Heart right ventricle (tissue), 16 donors: ENCODE results near the gene PPP2R5B. TPM values are rescaled to one million over a fixed set of nuclear protein-coding genes. Genes with fewer than 3 reads are reported as not detected.
A peak's percentile ranks its signal among the peaks of the same experiment; 100 is the strongest.

ENCODE experiments used
- ATAC-seq, 8 donors: fragments of 200-7000 bp; cut with Tn5 transposase; one replicate each; pipeline ENCODE4 v1.9.1; 2020; ENCODE audit warnings: mild to moderate bottlenecking in 8 of 8, moderate library complexity in 8 of 8, moderate number of reproducible peaks in 1 of 8
- DNase-seq, 2 donors: peaks; one replicate each; pipeline ENCODE4 v3.0.0-alpha.2; 2020
- H3K27ac ChIP-seq, 10 donors: fragments of 200-600 bp; sonication (generic) in 2 of 10; one replicate each; pipeline versions ENCODE4 v1.5.0 to v1.8.0; 2020 to 2022; ENCODE audit warnings: mild to moderate bottlenecking in 3 of 10
- H3K27me3 ChIP-seq, 7 donors: fragments of 200-600 bp; one replicate each; pipeline ENCODE4 v1.8.0; 2021 to 2022; ENCODE audit warnings: mild to moderate bottlenecking in 2 of 7
- H3K36me3 ChIP-seq, 9 donors: fragments of 200-600 bp; sonication (generic) in 1 of 9; one replicate each; pipeline versions ENCODE4 v1.5.0 to v1.8.0; 2020 to 2022; ENCODE audit warnings: mild to moderate bottlenecking in 2 of 9
- H3K4me1 ChIP-seq, 9 donors: fragments of 200-600 bp; sonication (generic) in 1 of 9; one replicate each; pipeline versions ENCODE4 v1.5.0 to v1.8.0; 2020 to 2022; ENCODE audit warnings: mild to moderate bottlenecking in 4 of 9
- H3K4me3 ChIP-seq, 10 donors: fragments of 200-600 bp; sonication (generic) in 2 of 10; one replicate each; pipeline versions ENCODE4 v1.5.0 to v1.8.0; 2020 to 2022; ENCODE audit warnings: mild to moderate bottlenecking in 7 of 10, moderate library complexity in 2 of 10
- H3K9me3 ChIP-seq, 11 donors: fragments of 200-600 bp in 10 of 11; sonication (generic) in 2 of 11; one replicate each; pipeline versions ENCODE4 v1.5.0 to v1.8.0; 2013 to 2022; ENCODE audit warnings: mild to moderate bottlenecking in 2 of 11, control low read depth in 1 of 11, moderate library complexity in 1 of 11
- CTCF ChIP-seq, 9 donors: fragments of 200-600 bp; sonication (generic) in 2 of 9; IDR thresholded peaks; one replicate each; pipeline versions ENCODE4 v1.5.0 to v1.8.0; 2021 to 2022; ENCODE audit warnings: antibody characterized with exemption in 9 of 9, mild to moderate bottlenecking in 5 of 9, moderate library complexity in 1 of 9
- WGBS, 2 donors: extraction: QIAGEN DNeasy Blood & Tissue Kit; methylation state at CpG; one replicate each; pipeline ENCODE4 v1.1.7; 2013; ENCODE audit warnings: inconsistent platforms in 1 of 2; 5-methylcytosine and 5-hydroxymethylcytosine counted together
- intact Hi-C, 10 donors: fragments of 100-400 bp; cut with DNase I; formaldehyde crosslinking; loops; one replicate each; pipeline versions ENCODE4 v1.11.1 to v1.14.2; 2022
- polyA plus RNA-seq, 2 donors: library from polyadenylated mRNA; stranded (reverse); fragments of 200-250 nt; gene quantifications; one replicate each; pipeline ENCODE4 v1.2.3, GENCODE V29; 2013
- total RNA-seq, 10 donors: library from RNA; stranded (reverse); fragmentation: NEBNext Ultra II Directional in 3 of 10; extraction: Animal tissue kit (Norgen Biotek cat#: 25700) in 3 of 10; gene quantifications; one replicate each; pipeline versions ENCODE4 v1.2.1 to v1.2.4, GENCODE V29; 2021 to 2023
- donor health status: Arrhythmogenic right ventricular cardiomyopathy.
- donor health status: ischemic (EF 13 %, LVEDD 7.1; RV severe dilation, severe dysfunction).
- donor health status: healthy with polysubstance abuse.
- donor health status: DM: no; HTN: yes; CAD: no.
- donor health status: DM: no; HTN: no; CAD: no.
- donor health status: ischemic (EF 25% LVEDD 6.9; RV normal size, moderate dysfunction).
- donor health status: ischemic (EF 25% LVEDD 5.7; RV mildly dilated, moderate dysfunction).
- donor health status: healthy.
- donor health status: DM: yes; HTN: yes; CAD: no.
- donor health status: Ischemic cardiomyopathy.
- donor health status: ischemic (EF 35%, LVEDD 5.7; RV mildly dilated, moderate dysfunction).
- donor health status: nonischemic (EF 11% LVEDD 7.7; RV severe dilation, severe dysfunction).
- donor health status: DM: yes; HTN: yes; CAD: no.
- donor health status: PGD.
- donor health status: ischemic (EF 29% LVEDD 5.4; RV normal size, mild dysfunction).
- donor health status: nonischemic (EF 23%, LVEDD 6.1; RV moderate dilation, normal function).

The PPP2R5B gene
- total and polyA plus RNA-seq, 12 donors: 13.4 to 30.8 (median 22.3) TPM

GRCh38 chr11:64914123-64914522 is 10.4 kb upstream of the PPP2R5B start:
- intact Hi-C loops: no loop called here

GRCh38 chr11:64915376-64915887 is 9.1 kb upstream of the PPP2R5B start:
- no peak for TF ChIP-seq CTCF (IDR thresholded peaks at IDR 0.05)
- WGBS, 2 donors: 67 to 74% methylated on average over 7 of the region's 7 CpGs
- Histone ChIP-seq H3K4me1 (peaks cover 5 to 43% (median 34%) of the 10 kb centered on the region in 9 donors), H3K36me3 (peaks cover 3 to 42% (median 38%) of the 10 kb centered on the region in 9 donors), H3K27me3 (no peaks in the 10 kb centered on the region), H3K9me3 (no peaks in the 10 kb centered on the region), H3K27ac (peak overlapping the region in 5 of 10 donors; percentile 71 to 96 (median 84)), H3K4me3 (peak overlapping the region in 7 of 10 donors; percentile 77 to 98 (median 88))
- intact Hi-C loops: loop anchor here in 3 of 10 donors (5.0 kb wide), 2 partner anchors 82 to 97 kb away; partner anchors contain the start of genes ARL2 (in 2 of the 3) and BATF2 (in 1 of the 3)
- ATAC-seq: no peak
- DNase-seq: no peak

More at GRCh38 chr11:64914123-64914522, 10.4 kb upstream of the PPP2R5B start:
- no peak overlapping the region for H3K4me3 ChIP-seq
- H3K4me1 ChIP-seq: peaks cover 5 to 32% (median 31%) of the 10 kb centered on the region in 9 donors
- H3K27ac ChIP-seq: no peak overlapping the region
- TF ChIP-seq CTCF (IDR thresholded peaks at IDR 0.05): no peak
- DNase-seq (no peak), ATAC-seq (no peak)
- H3K36me3 ChIP-seq: peaks cover 3 to 55% (median 51%) of the 10 kb centered on the region in 9 donors
- no peaks in the 10 kb centered on the region for H3K9me3 ChIP-seq
- WGBS, 2 donors: 94 to 98% methylated on average over 17 of the region's 17 CpGs
- H3K27me3 ChIP-seq: no peaks in the 10 kb centered on the region

- DNase-seq (peak in 1 of 2 donors; percentile 32), ATAC-seq (peak in 2 of 8 donors; percentile 1 to 7)
- H3K4me3 ChIP-seq: peak overlapping the region; percentile 63 to 98 (median 86)
- WGBS, 2 donors: 6 to 9% methylated on average over 23 of the region's 23 CpGs
- no peaks in the 10 kb centered on the region for H3K27me3 ChIP-seq
- peaks cover 3 to 34% (median 30%) of the 10 kb centered on the region in 9 donors for H3K36me3 ChIP-seq
- peak overlapping the region in 9 of 10 donors; percentile 41 to 96 (median 77) for H3K27ac ChIP-seq
- intact Hi-C loops: loop anchor here in 3 of 10 donors (5.0 kb wide), 2 partner anchors 81 to 96 kb away; partner anchors contain the start of genes ARL2 (in 2 of the 3) and BATF2 (in 1 of the 3)
- no peak for TF ChIP-seq CTCF (IDR thresholded peaks at IDR 0.05)
- peaks cover 5 to 43% (median 34%) of the 10 kb centered on the region in 9 donors for H3K4me1 ChIP-seq
- no peaks in the 10 kb centered on the region for H3K9me3 ChIP-seq
These were observed 8.3 kb upstream of the PPP2R5B start for GRCh38 chr11:64916040-64916774.
